ENCODE results near the gene PARP12. TPM values are rescaled to one million over a fixed set of nuclear protein-coding genes. Genes with fewer than 3 reads are reported as not detected.
A peak's percentile ranks its signal among the peaks of the same experiment; 100 is the strongest.

PARP12 gene
- total RNA-seq, 1 donor from 2014 or later = 26.9 TPM

- Mint-ChIP-seq H3K36me3 (ENCODE audit: unreplicated experiment) (peaks cover 47% of the 10 kb centered on the region), H3K27ac (ENCODE audit: unreplicated experiment) (no peak overlapping the region), H3K9me3 (ENCODE audit: unreplicated experiment) (no peaks in the 10 kb centered on the region), H3K4me3 (ENCODE audit: unreplicated experiment) (no peak overlapping the region), H3K4me1 (ENCODE audit: unreplicated experiment) (peaks cover 9% of the 10 kb centered on the region), H3K27me3 (ENCODE audit: unreplicated experiment) (no peaks in the 10 kb centered on the region)
- peak; percentile 44 for DNase-seq (ENCODE audit: extremely low spot score, unreplicated experiment)
- TF ChIP-seq CTCF (IDR thresholded peaks at IDR 0.05) = no peak
These were observed 29.7 kb downstream of the PARP12 start for GRCh38 chr7:140033036-140033435.

GRCh38 chr7:140031364-140031763 is 31.4 kb downstream of the PARP12 start:
- no peak overlapping the region for H3K27ac Mint-ChIP-seq (ENCODE audit: unreplicated experiment)
- H3K4me1 Mint-ChIP-seq (ENCODE audit: unreplicated experiment) = peaks cover 9% of the 10 kb centered on the region
- H3K27me3 Mint-ChIP-seq (ENCODE audit: unreplicated experiment) = no peaks in the 10 kb centered on the region
- TF ChIP-seq CTCF (IDR thresholded peaks at IDR 0.05) = no peak
- DNase-seq (ENCODE audit: extremely low spot score, unreplicated experiment) = no peak
- H3K9me3 Mint-ChIP-seq (ENCODE audit: unreplicated experiment) = no peaks in the 10 kb centered on the region
- no peak overlapping the region for H3K4me3 Mint-ChIP-seq (ENCODE audit: unreplicated experiment)
- H3K36me3 Mint-ChIP-seq (ENCODE audit: unreplicated experiment) = peaks cover 43% of the 10 kb centered on the region

- TF ChIP-seq CTCF (IDR thresholded peaks at IDR 0.05) = no peak
- Mint-ChIP-seq H3K9me3 (ENCODE audit: unreplicated experiment) (no peaks in the 10 kb centered on the region), H3K4me3 (ENCODE audit: unreplicated experiment) (no peak overlapping the region), H3K36me3 (ENCODE audit: unreplicated experiment) (peaks cover 42% of the 10 kb centered on the region), H3K27me3 (ENCODE audit: unreplicated experiment) (no peaks in the 10 kb centered on the region), H3K4me1 (ENCODE audit: unreplicated experiment) (peaks cover 3% of the 10 kb centered on the region), H3K27ac (ENCODE audit: unreplicated experiment) (no peak overlapping the region)
- no peak for DNase-seq (ENCODE audit: extremely low spot score, unreplicated experiment)
These were observed 33.7 kb downstream of the PARP12 start for GRCh38 chr7:140029072-140029471.

GRCh38 chr7:140028311-140028710 is 34.4 kb downstream of the PARP12 start:
- Mint-ChIP-seq H3K4me3 (ENCODE audit: unreplicated experiment) (no peak overlapping the region), H3K27me3 (ENCODE audit: unreplicated experiment) (no peaks in the 10 kb centered on the region), H3K4me1 (ENCODE audit: unreplicated experiment) (peaks cover 3% of the 10 kb centered on the region), H3K27ac (ENCODE audit: unreplicated experiment) (no peak overlapping the region), H3K36me3 (ENCODE audit: unreplicated experiment) (peaks cover 35% of the 10 kb centered on the region), H3K9me3 (ENCODE audit: unreplicated experiment) (no peaks in the 10 kb centered on the region)
- peak; percentile 63 for DNase-seq (ENCODE audit: extremely low spot score, unreplicated experiment)
- no peak for TF ChIP-seq CTCF (IDR thresholded peaks at IDR 0.05)

- H3K9me3 Mint-ChIP-seq (ENCODE audit: unreplicated experiment) = no peaks in the 10 kb centered on the region
These were observed 34.9 kb downstream of the PARP12 start for GRCh38 chr7:140027858-140028257.

More at GRCh38 chr7:140027858-140028257, 34.9 kb downstream of the PARP12 start:
- H3K27ac Mint-ChIP-seq (ENCODE audit: unreplicated experiment) = no peak overlapping the region
- H3K27me3 Mint-ChIP-seq (ENCODE audit: unreplicated experiment) = no peaks in the 10 kb centered on the region
- peaks cover 32% of the 10 kb centered on the region for H3K36me3 Mint-ChIP-seq (ENCODE audit: unreplicated experiment)
- TF ChIP-seq CTCF (IDR thresholded peaks at IDR 0.05) = no peak
- H3K4me1 Mint-ChIP-seq (ENCODE audit: unreplicated experiment) = peaks cover 6% of the 10 kb centered on the region
- no peak overlapping the region for H3K4me3 Mint-ChIP-seq (ENCODE audit: unreplicated experiment)
- peak; percentile 34 for DNase-seq (ENCODE audit: extremely low spot score, unreplicated experiment)
